Islet precursor cell (in vitro differentiated cells): ENCODE data around the gene BIK.

Experiments
- DNase-seq: peaks from one replicate; pipeline ENCODE4 v3.0.0-alpha.2; 2018

Gene BIK

DNA sequence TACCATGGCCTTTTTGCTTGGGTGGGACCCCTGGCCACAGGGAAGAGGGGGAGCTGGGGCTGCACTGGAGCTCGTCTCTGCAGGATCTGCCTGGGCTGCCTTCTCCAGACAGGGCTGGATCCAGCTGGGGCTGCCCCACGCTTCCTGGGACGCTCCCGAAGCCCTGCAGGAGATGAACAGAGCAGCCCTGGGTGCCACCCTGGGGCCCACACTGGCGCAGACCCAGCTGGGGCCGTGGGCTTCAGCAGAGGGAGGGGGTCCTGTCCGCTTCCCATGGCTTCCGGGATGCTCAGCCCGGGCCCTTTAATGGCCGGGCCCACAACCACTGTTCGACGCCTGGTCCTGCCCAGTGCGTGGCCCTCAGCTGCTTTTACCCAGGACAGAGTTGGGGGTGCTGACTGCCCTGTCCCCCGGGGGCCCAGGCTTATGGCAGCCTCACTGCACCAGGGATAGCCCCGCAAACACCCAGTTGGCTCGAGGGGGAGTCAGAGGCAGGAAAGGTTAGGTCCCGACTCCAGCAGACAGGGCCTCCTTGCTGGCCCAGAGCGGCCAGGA is 52.8 kb downstream of the BIK start:
- no peak for DNase-seq

- no peak for DNase-seq
Measured at GRCh38 chr22:43164636-43165035, 54.1 kb downstream of the BIK start.

GRCh38 chr22:43166132-43166930 is 55.8 kb downstream of the BIK start:
- DNase-seq = no peak

GRCh38 chr22:43167001-43167589 is 56.5 kb downstream of the BIK start:
- no peak for DNase-seq

- DNase-seq = no peak
Measured at GRCh38 chr22:43168471-43169309, 58.1 kb downstream of the BIK start.

GRCh38 chr22:43169310-43170130 is 59.0 kb downstream of the BIK start:
- no peak for DNase-seq

DNA sequence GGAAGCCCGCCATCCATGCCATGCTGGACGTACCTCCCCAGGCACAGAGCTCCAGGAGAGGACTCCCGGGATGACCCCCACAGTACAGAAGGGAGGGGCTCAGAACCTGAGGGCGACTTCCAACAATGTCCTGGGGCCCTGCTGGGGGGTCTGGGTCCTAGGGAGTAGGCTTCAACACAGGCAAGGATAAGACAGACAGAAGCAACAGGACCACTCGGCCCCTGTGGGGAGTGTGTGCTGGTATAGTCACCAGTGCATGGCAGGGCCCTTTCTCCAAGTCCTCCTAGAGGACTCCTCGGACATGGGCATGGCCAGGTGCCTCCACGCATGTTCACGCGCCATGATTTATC is 59.6 kb downstream of the BIK start:
- no peak for DNase-seq

GRCh38 chr22:43171019-43171491 is 60.5 kb downstream of the BIK start:
- DNase-seq = no peak

DNA sequence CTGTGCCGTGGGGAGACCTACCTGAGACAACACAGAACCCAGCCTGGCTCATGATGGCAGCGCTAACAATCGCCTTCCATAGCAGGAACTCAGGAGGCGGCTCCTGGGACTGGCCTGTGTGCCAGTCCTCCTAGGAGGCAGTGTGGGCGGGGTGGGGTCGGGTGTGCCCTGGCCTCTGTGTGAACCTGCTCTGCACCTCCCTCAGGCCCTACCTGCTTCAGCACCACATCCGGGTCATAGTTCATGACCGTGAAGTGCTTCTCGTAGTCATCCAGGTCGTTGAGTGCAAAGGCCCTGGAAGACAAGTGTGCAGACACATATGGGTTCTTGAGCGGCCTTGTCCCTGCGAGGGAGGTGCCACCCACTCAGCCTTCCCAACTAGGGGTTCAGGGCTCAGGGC is 61.1 kb downstream of the BIK start:
- no peak for DNase-seq

GRCh38 chr22:43172191-43172590 is 61.6 kb downstream of the BIK start:
- DNase-seq = no peak

- DNase-seq = no peak
Measured at GRCh38 chr22:43173566-43173965, 63.0 kb downstream of the BIK start.

- no peak for DNase-seq
Measured at GRCh38 chr22:43173976-43174720, 63.6 kb downstream of the BIK start.

- no peak for DNase-seq
Measured at GRCh38 chr22:43174941-43175531, 64.5 kb downstream of the BIK start.

GRCh38 chr22:43176090-43176489 is 65.5 kb downstream of the BIK start:
- no peak for DNase-seq

DNA sequence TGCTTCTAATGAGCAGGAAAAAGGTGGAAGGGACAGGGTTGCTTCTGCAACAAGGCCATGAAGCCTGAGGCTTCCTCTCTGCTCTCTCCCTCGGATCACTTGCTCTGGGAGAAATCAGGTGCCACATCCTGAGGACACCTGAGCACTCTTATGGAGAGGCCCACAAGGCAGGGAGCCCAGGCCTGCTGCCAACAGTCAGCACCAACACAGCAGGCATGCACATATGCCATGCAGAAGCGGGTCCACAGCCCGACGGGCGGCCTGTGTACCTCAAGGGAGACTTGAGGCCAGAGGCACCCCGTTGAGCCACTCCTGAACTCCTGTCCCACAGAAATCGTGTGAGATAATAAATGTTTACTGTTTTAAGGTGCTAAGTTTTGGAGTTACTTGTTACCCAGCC is 66.9 kb downstream of the BIK start:
- no peak for DNase-seq
